GM10266 (cell line): ENCODE data around the gene PELI1.
"Not testable (repeated sequence)": the region's sequence is repeated elsewhere in the genome, so short reads cannot be mapped to it uniquely, and the experiment has no call there.

Source experiments
- DNase-seq: peaks from one replicate; pipeline ENCODE4 v3.0.0; 2012; ENCODE audit errors: extremely low spot score
- TF ChIP-seq, protein P1 (sequence below): IDR thresholded peaks from 2 replicates; pipeline ENCODE4 v1.5.1; 2012; ENCODE audit warnings: mild to moderate bottlenecking, low read depth; ENCODE audit not compliant: control insufficient read depth, insufficient read depth; ENCODE audit errors: missing control alignments

Gene PELI1

GRCh38 chr2:64106481-64106880 lies 37.7 kb downstream of the PELI1 start:
- DNase-seq: no peak
- TF ChIP-seq, protein P1, sequence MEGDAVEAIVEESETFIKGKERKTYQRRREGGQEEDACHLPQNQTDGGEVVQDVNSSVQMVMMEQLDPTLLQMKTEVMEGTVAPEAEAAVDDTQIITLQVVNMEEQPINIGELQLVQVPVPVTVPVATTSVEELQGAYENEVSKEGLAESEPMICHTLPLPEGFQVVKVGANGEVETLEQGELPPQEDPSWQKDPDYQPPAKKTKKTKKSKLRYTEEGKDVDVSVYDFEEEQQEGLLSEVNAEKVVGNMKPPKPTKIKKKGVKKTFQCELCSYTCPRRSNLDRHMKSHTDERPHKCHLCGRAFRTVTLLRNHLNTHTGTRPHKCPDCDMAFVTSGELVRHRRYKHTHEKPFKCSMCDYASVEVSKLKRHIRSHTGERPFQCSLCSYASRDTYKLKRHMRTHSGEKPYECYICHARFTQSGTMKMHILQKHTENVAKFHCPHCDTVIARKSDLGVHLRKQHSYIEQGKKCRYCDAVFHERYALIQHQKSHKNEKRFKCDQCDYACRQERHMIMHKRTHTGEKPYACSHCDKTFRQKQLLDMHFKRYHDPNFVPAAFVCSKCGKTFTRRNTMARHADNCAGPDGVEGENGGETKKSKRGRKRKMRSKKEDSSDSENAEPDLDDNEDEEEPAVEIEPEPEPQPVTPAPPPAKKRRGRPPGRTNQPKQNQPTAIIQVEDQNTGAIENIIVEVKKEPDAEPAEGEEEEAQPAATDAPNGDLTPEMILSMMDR: no peak

DNA sequence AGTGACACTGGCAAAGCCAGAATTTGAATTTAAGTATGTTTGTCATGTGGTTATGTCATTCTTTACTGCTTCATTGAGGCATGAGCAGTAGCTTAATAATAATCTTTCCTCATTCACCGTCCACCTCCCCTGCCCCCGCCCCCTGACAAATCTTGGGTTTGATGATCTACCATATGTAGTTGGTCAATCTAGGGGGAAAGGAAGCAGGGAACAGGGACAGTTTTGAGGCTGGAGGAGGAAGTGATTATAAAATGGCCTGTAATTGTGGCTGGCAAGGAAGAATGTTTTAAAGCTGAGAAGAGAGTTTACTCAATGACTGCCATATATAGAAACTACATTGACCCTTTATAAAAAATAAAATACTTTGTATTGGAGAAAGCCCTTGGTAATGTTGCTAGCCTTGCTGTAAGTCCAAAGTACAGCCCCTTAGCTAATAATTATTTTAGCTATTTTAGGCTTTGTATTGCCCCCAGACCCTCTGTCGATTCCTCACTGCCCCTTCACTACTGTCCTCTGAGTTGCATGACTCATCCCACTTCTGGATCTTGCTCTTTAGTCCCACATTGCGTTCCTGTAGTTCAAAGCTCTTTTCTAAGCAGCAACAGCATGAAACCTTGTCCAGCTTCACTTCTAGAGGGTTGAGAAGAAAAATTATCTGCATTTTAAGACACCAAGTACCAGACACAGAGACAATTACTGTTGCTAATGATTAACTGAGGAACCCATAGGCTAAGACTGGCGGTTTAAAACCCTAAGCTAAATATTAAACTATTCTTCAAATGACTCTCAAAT lies 38.4 kb downstream of the PELI1 start:
- DNase-seq: no peak
- TF ChIP-seq, protein P1: no peak

DNA sequence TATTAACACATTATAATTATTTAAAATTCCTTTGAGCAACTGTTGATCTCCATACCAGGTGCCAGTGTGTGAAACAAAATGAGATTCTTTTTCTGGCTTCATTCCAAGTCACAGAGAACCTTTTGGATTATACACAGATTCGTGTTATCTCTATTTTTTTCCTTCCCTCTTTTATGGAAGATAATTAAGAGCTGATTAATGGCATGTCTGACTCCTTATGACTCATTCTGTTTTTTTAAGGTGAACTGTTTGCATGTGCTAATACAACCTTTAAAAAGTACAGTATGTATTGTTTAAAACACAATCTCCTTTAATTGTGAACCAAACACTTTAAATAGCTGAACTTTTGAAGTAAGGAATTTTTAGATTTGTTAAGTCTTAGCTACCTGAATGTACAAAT lies 39.3 kb downstream of the PELI1 start:
- DNase-seq: no peak
- TF ChIP-seq, protein P1: no peak

DNA sequence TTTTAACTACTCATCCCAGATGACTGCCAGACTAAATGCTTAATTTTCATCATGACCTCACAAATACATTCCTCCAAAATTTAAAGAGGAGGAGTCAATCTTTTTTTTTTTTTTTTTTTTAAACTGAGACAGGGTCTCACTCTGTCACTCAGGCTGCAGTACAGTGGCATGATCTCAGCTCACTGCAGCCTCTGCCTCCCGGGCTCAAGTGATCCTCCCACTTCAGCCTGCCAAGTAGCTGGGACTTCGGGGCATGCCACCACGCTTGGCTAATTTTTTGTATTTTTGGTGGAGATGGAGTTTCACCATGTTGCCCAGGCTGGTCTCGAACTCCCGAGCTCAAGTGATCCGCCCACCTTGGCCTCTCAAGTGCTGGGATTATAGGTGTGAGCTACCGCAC lies 41.5 kb downstream of the PELI1 start:
- not testable (repeated sequence) for DNase-seq

DNA sequence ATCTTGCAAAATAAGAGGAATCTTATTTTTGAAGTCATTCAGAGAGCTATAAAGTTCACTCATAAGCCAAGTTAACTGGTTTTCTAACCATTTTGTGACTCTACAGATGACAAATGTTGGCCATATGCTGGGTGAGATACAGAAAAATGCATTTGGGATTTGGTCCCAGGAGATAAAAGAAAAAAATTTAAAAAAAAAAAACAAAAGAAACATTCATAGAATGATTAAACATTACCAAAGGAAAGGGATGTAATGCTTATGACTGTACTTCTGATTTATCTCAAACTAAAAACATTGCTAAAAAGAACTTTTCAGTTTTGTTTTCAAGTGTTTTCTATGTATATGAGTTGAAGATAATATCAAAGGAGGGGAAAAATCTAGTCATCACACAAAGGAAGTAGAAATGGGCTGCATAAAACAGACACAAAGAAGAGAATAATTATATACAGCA lies 43.1 kb downstream of the PELI1 start:
- peak; percentile 50 for DNase-seq
- TF ChIP-seq, protein P1: no peak

DNA sequence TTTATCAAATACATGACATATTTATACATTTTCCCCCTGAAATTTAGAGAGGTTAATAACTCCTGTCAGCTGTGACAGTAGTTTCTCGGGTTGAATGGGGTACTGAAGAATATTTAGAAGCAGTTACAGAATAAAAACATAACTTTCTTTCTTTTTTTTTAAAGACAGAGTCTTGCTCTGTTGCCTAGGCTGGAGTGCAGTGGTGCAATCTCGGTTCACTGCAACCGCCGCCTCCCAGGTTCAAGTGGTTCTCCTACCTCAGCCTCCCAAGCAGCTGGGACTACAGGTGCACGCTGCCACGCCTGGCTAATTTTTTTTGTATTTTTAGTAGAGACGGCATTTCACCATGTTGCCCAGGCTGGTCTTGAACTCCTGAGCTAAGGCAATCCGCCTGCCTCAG lies 43.6 kb downstream of the PELI1 start:
- DNase-seq: not testable (repeated sequence)

DNA sequence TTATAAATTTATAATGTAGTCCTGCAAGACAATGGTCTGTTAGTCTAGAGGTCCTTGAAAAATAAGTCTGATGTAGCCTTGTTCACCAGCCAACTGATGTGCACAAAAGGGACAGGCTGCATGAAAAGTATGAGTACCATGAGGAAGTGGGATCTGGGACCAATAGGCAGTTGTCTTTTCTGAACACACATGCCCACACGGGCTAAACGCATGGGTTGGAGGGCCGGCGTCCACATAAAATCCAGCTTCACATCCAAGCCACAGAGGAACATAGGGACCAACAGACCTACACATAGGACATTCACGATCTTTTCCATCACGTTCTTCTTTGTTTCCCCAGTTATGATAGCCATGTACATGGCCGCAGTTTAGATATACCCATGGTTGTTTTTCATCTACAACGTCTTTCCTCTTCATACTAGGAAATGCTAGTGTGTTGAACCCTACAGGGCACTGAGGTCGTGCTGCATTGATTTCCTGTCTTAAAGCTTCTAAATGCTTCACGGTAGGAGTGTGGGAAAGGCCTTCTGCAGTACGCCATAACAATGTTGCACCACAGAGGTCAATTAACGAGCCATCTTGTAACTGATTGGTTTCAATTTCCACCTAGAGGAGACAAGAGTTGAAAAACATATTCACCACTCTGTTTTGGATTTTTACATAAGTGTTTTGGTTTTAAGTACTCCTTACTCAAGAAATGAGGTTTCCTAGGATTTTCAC lies 49.4 kb downstream of the PELI1 start:
- DNase-seq: no peak
- TF ChIP-seq, protein P1: no peak

GRCh38 chr2:64093341-64093740 lies 50.9 kb downstream of the PELI1 start:
- TF ChIP-seq, protein P1: no peak
- DNase-seq: no peak
